ENCODE data around the gene ABLIM1.

ABLIM1 gene

GRCh38 chr10:114399576-114399975 is 258.5 kb downstream of the ABLIM1 start:
- Histone ChIP-seq H3K9ac (ENCODE audit: low read depth in 1 of 2, low read length in 2 of 2) (no peak overlapping the region), H3K27me3 (ENCODE audit: control insufficient read depth in 1 of 2, insufficient read depth in 2 of 2, low read length in 2 of 2) (no peaks in the 10 kb centered on the region), H3K4me3 (ENCODE audit: low read depth in 1 of 2, low read length in 2 of 2) (no peak overlapping the region), H3K36me3 (ENCODE audit: control insufficient read depth in 1 of 2, insufficient read depth in 2 of 2, low read length in 2 of 2) (no peaks in the 10 kb centered on the region), H3K27ac (ENCODE audit: low read depth, low read length) (no peak overlapping the region), H3K9me3 (ENCODE audit: control insufficient read depth in 1 of 2, low read length in 2 of 2) (no peaks in the 10 kb centered on the region), H3K4me1 (ENCODE audit: control insufficient read depth in 1 of 2, insufficient read depth in 2 of 2, low read length in 2 of 2) (peaks cover 10 to 11% of the 10 kb centered on the region in 2 donors)

- Histone ChIP-seq H3K27ac (ENCODE audit: low read depth, low read length) (no peak overlapping the region), H3K4me3 (ENCODE audit: low read depth in 1 of 2, low read length in 2 of 2) (no peak overlapping the region), H3K4me1 (ENCODE audit: control insufficient read depth in 1 of 2, insufficient read depth in 2 of 2, low read length in 2 of 2) (peaks cover 10 to 11% of the 10 kb centered on the region in 2 donors), H3K9ac (ENCODE audit: low read depth in 1 of 2, low read length in 2 of 2) (no peak overlapping the region), H3K9me3 (ENCODE audit: control insufficient read depth in 1 of 2, low read length in 2 of 2) (no peaks in the 10 kb centered on the region), H3K27me3 (ENCODE audit: control insufficient read depth in 1 of 2, insufficient read depth in 2 of 2, low read length in 2 of 2) (no peaks in the 10 kb centered on the region), H3K36me3 (ENCODE audit: control insufficient read depth in 1 of 2, insufficient read depth in 2 of 2, low read length in 2 of 2) (no peaks in the 10 kb centered on the region)
Observed at GRCh38 chr10:114398587-114399331, 259.3 kb downstream of the ABLIM1 start.

GRCh38 chr10:114397651-114398145 is 260.4 kb downstream of the ABLIM1 start:
- H3K4me3 ChIP-seq (ENCODE audit: low read depth in 1 of 2, low read length in 2 of 2), result no peak overlapping the region
- no peaks in the 10 kb centered on the region for H3K9me3 ChIP-seq (ENCODE audit: control insufficient read depth in 1 of 2, low read length in 2 of 2)
- peaks cover 6 to 13% of the 10 kb centered on the region in 2 donors for H3K4me1 ChIP-seq (ENCODE audit: control insufficient read depth in 1 of 2, insufficient read depth in 2 of 2, low read length in 2 of 2)
- H3K36me3 ChIP-seq (ENCODE audit: control insufficient read depth in 1 of 2, insufficient read depth in 2 of 2, low read length in 2 of 2), result no peaks in the 10 kb centered on the region
- no peak overlapping the region for H3K9ac ChIP-seq (ENCODE audit: low read depth in 1 of 2, low read length in 2 of 2)
- peak overlapping the region; percentile 14 for H3K27ac ChIP-seq (ENCODE audit: low read depth, low read length)
- H3K27me3 ChIP-seq (ENCODE audit: control insufficient read depth in 1 of 2, insufficient read depth in 2 of 2, low read length in 2 of 2), result no peaks in the 10 kb centered on the region

GRCh38 chr10:114396464-114396863 is 261.6 kb downstream of the ABLIM1 start:
- Histone ChIP-seq H3K9ac (ENCODE audit: low read depth in 1 of 2, low read length in 2 of 2) (no peak overlapping the region), H3K4me1 (ENCODE audit: control insufficient read depth in 1 of 2, insufficient read depth in 2 of 2, low read length in 2 of 2) (peaks cover 6 to 13% of the 10 kb centered on the region in 2 donors), H3K27ac (ENCODE audit: low read depth, low read length) (no peak overlapping the region), H3K36me3 (ENCODE audit: control insufficient read depth in 1 of 2, insufficient read depth in 2 of 2, low read length in 2 of 2) (no peaks in the 10 kb centered on the region), H3K4me3 (ENCODE audit: low read depth in 1 of 2, low read length in 2 of 2) (no peak overlapping the region), H3K9me3 (ENCODE audit: control insufficient read depth in 1 of 2, low read length in 2 of 2) (no peaks in the 10 kb centered on the region), H3K27me3 (ENCODE audit: control insufficient read depth in 1 of 2, insufficient read depth in 2 of 2, low read length in 2 of 2) (no peaks in the 10 kb centered on the region)

GRCh38 chr10:114395366-114396022 is 262.6 kb downstream of the ABLIM1 start:
- no peaks in the 10 kb centered on the region for H3K9me3 ChIP-seq (ENCODE audit: control insufficient read depth in 1 of 2, low read length in 2 of 2)
- H3K4me3 ChIP-seq (ENCODE audit: low read depth in 1 of 2, low read length in 2 of 2), result no peak overlapping the region
- no peak overlapping the region for H3K9ac ChIP-seq (ENCODE audit: low read depth in 1 of 2, low read length in 2 of 2)
- H3K27me3 ChIP-seq (ENCODE audit: control insufficient read depth in 1 of 2, insufficient read depth in 2 of 2, low read length in 2 of 2), result no peaks in the 10 kb centered on the region
- no peak overlapping the region for H3K27ac ChIP-seq (ENCODE audit: low read depth, low read length)
- H3K36me3 ChIP-seq (ENCODE audit: control insufficient read depth in 1 of 2, insufficient read depth in 2 of 2, low read length in 2 of 2), result no peaks in the 10 kb centered on the region
- peaks cover 6 to 13% of the 10 kb centered on the region in 2 donors for H3K4me1 ChIP-seq (ENCODE audit: control insufficient read depth in 1 of 2, insufficient read depth in 2 of 2, low read length in 2 of 2)

GRCh38 chr10:114394531-114394930 is 263.5 kb downstream of the ABLIM1 start:
- no peaks in the 10 kb centered on the region for H3K27me3 ChIP-seq (ENCODE audit: control insufficient read depth in 1 of 2, insufficient read depth in 2 of 2, low read length in 2 of 2)
- H3K27ac ChIP-seq (ENCODE audit: low read depth, low read length), result no peak overlapping the region
- no peaks in the 10 kb centered on the region for H3K9me3 ChIP-seq (ENCODE audit: control insufficient read depth in 1 of 2, low read length in 2 of 2)
- H3K9ac ChIP-seq (ENCODE audit: low read depth in 1 of 2, low read length in 2 of 2), result no peak overlapping the region
- H3K4me3 ChIP-seq (ENCODE audit: low read depth in 1 of 2, low read length in 2 of 2), result no peak overlapping the region
- no peaks in the 10 kb centered on the region for H3K36me3 ChIP-seq (ENCODE audit: control insufficient read depth in 1 of 2, insufficient read depth in 2 of 2, low read length in 2 of 2)
- peaks cover 6 to 13% of the 10 kb centered on the region in 2 donors for H3K4me1 ChIP-seq (ENCODE audit: control insufficient read depth in 1 of 2, insufficient read depth in 2 of 2, low read length in 2 of 2)

GRCh38 chr10:114393886-114394285 is 264.2 kb downstream of the ABLIM1 start:
- Histone ChIP-seq H3K4me1 (ENCODE audit: control insufficient read depth in 1 of 2, insufficient read depth in 2 of 2, low read length in 2 of 2) (peaks cover 0 to 13% of the 10 kb centered on the region in 2 donors), H3K27me3 (ENCODE audit: control insufficient read depth in 1 of 2, insufficient read depth in 2 of 2, low read length in 2 of 2) (no peaks in the 10 kb centered on the region), H3K36me3 (ENCODE audit: control insufficient read depth in 1 of 2, insufficient read depth in 2 of 2, low read length in 2 of 2) (no peaks in the 10 kb centered on the region), H3K4me3 (ENCODE audit: low read depth in 1 of 2, low read length in 2 of 2) (no peak overlapping the region), H3K9ac (ENCODE audit: low read depth in 1 of 2, low read length in 2 of 2) (no peak overlapping the region), H3K27ac (ENCODE audit: low read depth, low read length) (no peak overlapping the region), H3K9me3 (ENCODE audit: control insufficient read depth in 1 of 2, low read length in 2 of 2) (no peaks in the 10 kb centered on the region)

- H3K4me1 ChIP-seq (ENCODE audit: control insufficient read depth in 1 of 2, insufficient read depth in 2 of 2, low read length in 2 of 2), result peaks cover 0 to 13% of the 10 kb centered on the region in 2 donors
- no peak overlapping the region for H3K27ac ChIP-seq (ENCODE audit: low read depth, low read length)
- no peak overlapping the region for H3K9ac ChIP-seq (ENCODE audit: low read depth in 1 of 2, low read length in 2 of 2)
- no peak overlapping the region for H3K4me3 ChIP-seq (ENCODE audit: low read depth in 1 of 2, low read length in 2 of 2)
- H3K27me3 ChIP-seq (ENCODE audit: control insufficient read depth in 1 of 2, insufficient read depth in 2 of 2, low read length in 2 of 2), result no peaks in the 10 kb centered on the region
- H3K9me3 ChIP-seq (ENCODE audit: control insufficient read depth in 1 of 2, low read length in 2 of 2), result no peaks in the 10 kb centered on the region
- H3K36me3 ChIP-seq (ENCODE audit: control insufficient read depth in 1 of 2, insufficient read depth in 2 of 2, low read length in 2 of 2), result no peaks in the 10 kb centered on the region
Observed at GRCh38 chr10:114393482-114393881, 264.6 kb downstream of the ABLIM1 start.

- Histone ChIP-seq H3K4me1 (ENCODE audit: control insufficient read depth in 1 of 2, insufficient read depth in 2 of 2, low read length in 2 of 2) (peaks cover 0 to 4% of the 10 kb centered on the region in 2 donors), H3K27ac (ENCODE audit: low read depth, low read length) (no peak overlapping the region), H3K9me3 (ENCODE audit: control insufficient read depth in 1 of 2, low read length in 2 of 2) (no peaks in the 10 kb centered on the region), H3K27me3 (ENCODE audit: control insufficient read depth in 1 of 2, insufficient read depth in 2 of 2, low read length in 2 of 2) (no peaks in the 10 kb centered on the region), H3K4me3 (ENCODE audit: low read depth in 1 of 2, low read length in 2 of 2) (no peak overlapping the region), H3K36me3 (ENCODE audit: control insufficient read depth in 1 of 2, insufficient read depth in 2 of 2, low read length in 2 of 2) (no peaks in the 10 kb centered on the region), H3K9ac (ENCODE audit: low read depth in 1 of 2, low read length in 2 of 2) (no peak overlapping the region)
Observed at GRCh38 chr10:114392112-114392835, 265.8 kb downstream of the ABLIM1 start.

GRCh38 chr10:114391599-114391998 is 266.5 kb downstream of the ABLIM1 start:
- H3K27me3 ChIP-seq (ENCODE audit: control insufficient read depth in 1 of 2, insufficient read depth in 2 of 2, low read length in 2 of 2), result no peaks in the 10 kb centered on the region
- no peak overlapping the region for H3K9ac ChIP-seq (ENCODE audit: low read depth in 1 of 2, low read length in 2 of 2)
- no peaks in the 10 kb centered on the region for H3K36me3 ChIP-seq (ENCODE audit: control insufficient read depth in 1 of 2, insufficient read depth in 2 of 2, low read length in 2 of 2)
- no peaks in the 10 kb centered on the region for H3K9me3 ChIP-seq (ENCODE audit: control insufficient read depth in 1 of 2, low read length in 2 of 2)
- peaks cover 0 to 4% of the 10 kb centered on the region in 2 donors for H3K4me1 ChIP-seq (ENCODE audit: control insufficient read depth in 1 of 2, insufficient read depth in 2 of 2, low read length in 2 of 2)
- no peak overlapping the region for H3K27ac ChIP-seq (ENCODE audit: low read depth, low read length)
- no peak overlapping the region for H3K4me3 ChIP-seq (ENCODE audit: low read depth in 1 of 2, low read length in 2 of 2)
